Measurements from ENCODE around the gene PARP8. TPM values are rescaled to one million over a fixed set of nuclear protein-coding genes. Genes with fewer than 3 reads are reported as not detected.

PARP8 gene
- total and polyA plus RNA-seq, 2 of the 8 experiments (the other 6 are each of a cell fraction or from before 2014, with no cell fraction given) = 16.6 to 30.6 TPM

GRCh38 chr5:50839472-50839871 lies 173.0 kb downstream of the PARP8 start:
- no peak overlapping the region for H3K14ac ChIP-seq (ENCODE audit: insufficient read length)
- H3K27ac ChIP-seq (ENCODE audit: low read depth, low read length) = no peak overlapping the region
- no peak overlapping the region for H4K91ac ChIP-seq (replicated peaks; ENCODE audit: insufficient read length, low read length)
- H3K23me2 ChIP-seq (ENCODE audit: low read depth, low read length) = no peaks in the 10 kb centered on the region
- TF ChIP-seq CBX8 (IDR thresholded peaks at IDR 0.05; ENCODE audit: borderline replicate concordance, low read depth, low read length) = no peak
- no peak for TF ChIP-seq GABPA (IDR thresholded peaks at IDR 0.05; ENCODE audit: borderline replicate concordance, insufficient read depth, low read length)
- TF ChIP-seq TCF12 (IDR thresholded peaks at IDR 0.05; ENCODE audit: low read depth, low read length) = no peak
- TF ChIP-seq RXRA (IDR thresholded peaks at IDR 0.05; ENCODE audit: insufficient read depth, low read depth, low read length) = no peak
- no peak for TF ChIP-seq KDM4A (IDR thresholded peaks at IDR 0.05; ENCODE audit: low read depth, low read length, severe bottlenecking)
- TF ChIP-seq RFX5 (IDR thresholded peaks at IDR 0.05; ENCODE audit: borderline replicate concordance, low read depth, low read length) = no peak
- no peak for TF ChIP-seq CTBP2 (IDR thresholded peaks at IDR 0.05; ENCODE audit: borderline replicate concordance, insufficient read depth, insufficient read length, low read length)
- no peak for TF ChIP-seq YY1 (IDR thresholded peaks at IDR 0.05; ENCODE audit: low read depth, low read length)
- TF ChIP-seq JUN (IDR thresholded peaks at IDR 0.05; ENCODE audit: low read depth, low read length) = no peak
- TF ChIP-seq BCL11A (IDR thresholded peaks at IDR 0.05; ENCODE audit: low read depth in 2 of 2, low read length in 2 of 2) = no peak
- POLR2A ChIA-PET (ENCODE audit: partially characterized antibody) = no interaction called here
- no peak overlapping the region for H3K23ac ChIP-seq (ENCODE audit: insufficient read length)
- H2AFZ ChIP-seq (ENCODE audit: low read length) = no peak overlapping the region
- H3K56ac ChIP-seq (replicated peaks; ENCODE audit: insufficient read length, low read depth, low read length) = no peak overlapping the region
- no peak overlapping the region for H4K8ac ChIP-seq (ENCODE audit: extremely low read depth, insufficient read depth, low read length)
- no peak overlapping the region for H3K4me3 ChIP-seq (ENCODE audit: extremely low read depth in 1 of 4, insufficient read depth in 2 of 4, low read depth in 3 of 4, low read length in 4 of 4)
- H3K79me2 ChIP-seq (ENCODE audit: control insufficient read depth in 1 of 2, insufficient read depth in 2 of 2, low read length in 2 of 2) = no peaks in the 10 kb centered on the region
- DNase-seq (ENCODE audit: low read depth in 1 of 2, low spot score in 2 of 2) (no peak), FAIRE-seq (no peak)
- H2BK20ac ChIP-seq (ENCODE audit: low read length) = no peak overlapping the region
- H3K4me1 ChIP-seq (replicated peaks in 1 of 4; ENCODE audit: control insufficient read depth in 3 of 4, insufficient read depth in 4 of 4, low read length in 3 of 4) = no peaks in the 10 kb centered on the region
- no peaks in the 10 kb centered on the region for H3K9me3 ChIP-seq (ENCODE audit: insufficient read depth in 2 of 2, low read depth in 1 of 2, low read length in 1 of 2)
- H3K79me1 ChIP-seq (ENCODE audit: low read depth, low read length) = no peaks in the 10 kb centered on the region
- H4K20me1 ChIP-seq (replicated peaks in 1 of 2; ENCODE audit: control insufficient read depth in 1 of 2, insufficient read depth in 2 of 2, low read length in 2 of 2) = no peaks in the 10 kb centered on the region
- H3K18ac ChIP-seq (ENCODE audit: extremely low read depth, low read length) = no peak overlapping the region
- no peak overlapping the region for H3K4me2 ChIP-seq (ENCODE audit: insufficient read depth in 1 of 2, low read depth in 2 of 2, low read length in 2 of 2)
- H2BK5ac ChIP-seq (ENCODE audit: low read depth, low read length) = no peak overlapping the region
- H3K9ac ChIP-seq (replicated peaks in 1 of 4; ENCODE audit: extremely low read depth in 1 of 4, low read depth in 3 of 4, low read length in 3 of 4) = no peak overlapping the region
- CTCF ChIA-PET (ENCODE audit: partially characterized antibody) = no interaction called here
- no peak overlapping the region for H2AK5ac ChIP-seq (ENCODE audit: low read depth, low read length)
- no peak overlapping the region for H3K4ac ChIP-seq (replicated peaks; ENCODE audit: insufficient read length, low read depth, low read length)
- peaks cover 0 to 1% (median 0%) of the 10 kb centered on the region in 4 experiments; a peak in 1 of 7 replicates for H3K27me3 ChIP-seq (replicated peaks in 1 of 4; ENCODE audit: control insufficient read depth in 3 of 4, extremely low read depth in 1 of 4, insufficient read depth in 3 of 4, low read length in 3 of 4)
- no peak overlapping the region for H2BK15ac ChIP-seq (ENCODE audit: low read length)
- no peak overlapping the region for H2BK12ac ChIP-seq (ENCODE audit: low read depth, low read length)
- H2BK120ac ChIP-seq (replicated peaks; ENCODE audit: low read depth, low read length) = no peak overlapping the region
- H4K5ac ChIP-seq (ENCODE audit: insufficient read length, low read depth, low read length) = no peak overlapping the region
- H3K36me3 ChIP-seq (ENCODE audit: control insufficient read depth in 2 of 4, insufficient read depth in 4 of 4, low read length in 3 of 4) = peaks cover 0 to 7% (median 0%) of the 10 kb centered on the region in 4 experiments; a peak in 3 of 8 replicates

All from H1 (cell line).